Spinal cord (tissue), 10 donors: ENCODE measurements around the gene ARMS2. TPM values are rescaled to one million over a fixed set of nuclear protein-coding genes. Genes with fewer than 3 reads are reported as not detected.

Experiments
- DNase-seq, 6 donors: peaks; one replicate each; pipeline versions ENCODE4 v3.0.0 to v3.0.0-alpha.2; 2013 to 2015; ENCODE audit warnings: low spot score in 6 of 6, low read depth in 4 of 6
- H3K27ac ChIP-seq: one replicate; pipeline ENCODE4 v1.5.1; 2013; ENCODE audit warnings: low read depth, low read length, control low read depth
- H3K27me3 ChIP-seq: one replicate; pipeline ENCODE4 v1.6.1; 2013; ENCODE audit warnings: low read length; ENCODE audit not compliant: control insufficient read depth, insufficient read depth
- H3K36me3 ChIP-seq: one replicate; pipeline ENCODE4 v1.6.1; 2013; ENCODE audit warnings: low read length; ENCODE audit not compliant: control insufficient read depth, insufficient read depth
- H3K4me1 ChIP-seq: one replicate; pipeline ENCODE4 v1.6.1; 2013; ENCODE audit warnings: low read length; ENCODE audit not compliant: control insufficient read depth, insufficient read depth
- H3K4me3 ChIP-seq: one replicate; pipeline ENCODE4 v1.5.1; 2013; ENCODE audit warnings: low read depth, low read length, control low read depth
- H3K9me3 ChIP-seq: one replicate; pipeline ENCODE4 v1.6.1; 2013; ENCODE audit warnings: low read length; ENCODE audit not compliant: control insufficient read depth, insufficient read depth
- WGBS: methylation state at CpG from one replicate; pipeline ENCODE4 v1.1.5; 2013; ENCODE audit warnings: missing lambda C conversion rate; ENCODE audit not compliant: insufficient coverage; 5-methylcytosine and 5-hydroxymethylcytosine counted together
- polyA plus RNA-seq, 2 donors: library from polyadenylated mRNA; unstranded; fragments of 120-200 nt; gene quantifications; one replicate each; pipeline ENCODE4 v1.2.1, GENCODE V29; 2013; ENCODE audit not compliant: insufficient read length in 2 of 2
- total RNA-seq, 2 donors: library from RNA; depleted of rRNA in 1 of 2; stranded (reverse); fragments of 120-200 nt in 1 of 2; fragments of >200 nt in 1 of 2; gene quantifications; one replicate each; pipeline versions ENCODE4 v1.2.3 to v1.2.4, GENCODE V29; 2013 to 2014
- donor health status: healthy.

ARMS2 gene
- total and polyA plus RNA-seq, 4 donors, result 0.26 to 0.52 TPM; not detected in 2

GRCh38 chr10:122477436-122477835 lies 23.0 kb downstream of the ARMS2 start:
- H3K4me3 ChIP-seq, result no peak overlapping the region
- peaks cover 65% of the 10 kb centered on the region for H3K4me1 ChIP-seq
- no peaks in the 10 kb centered on the region for H3K36me3 ChIP-seq
- 41% methylated on average over 5 of the region's 5 CpGs for WGBS
- no peak for DNase-seq
- H3K27ac ChIP-seq, result no peak overlapping the region
- no peaks in the 10 kb centered on the region for H3K9me3 ChIP-seq
- no peaks in the 10 kb centered on the region for H3K27me3 ChIP-seq

GRCh38 chr10:122478971-122479370 lies 24.5 kb downstream of the ARMS2 start:
- Histone ChIP-seq H3K4me3 (no peak overlapping the region), H3K4me1 (peaks cover 65% of the 10 kb centered on the region), H3K27me3 (no peaks in the 10 kb centered on the region), H3K36me3 (no peaks in the 10 kb centered on the region), H3K9me3 (no peaks in the 10 kb centered on the region), H3K27ac (peak overlapping the region; percentile 6)
- peak in 2 of 6 donors; percentile 73 to 76 for DNase-seq
- WGBS, result 39% methylated on average over 2 of the region's 7 CpGs

GRCh38 chr10:122480146-122480833 lies 25.8 kb downstream of the ARMS2 start:
- Histone ChIP-seq H3K27ac (no peak overlapping the region), H3K36me3 (no peaks in the 10 kb centered on the region), H3K4me1 (peaks cover 56% of the 10 kb centered on the region), H3K27me3 (no peaks in the 10 kb centered on the region), H3K4me3 (no peak overlapping the region), H3K9me3 (no peaks in the 10 kb centered on the region)
- DNase-seq, result no peak
- WGBS, result 93% methylated on average over 10 of the region's 10 CpGs

GRCh38 chr10:122481296-122482056 lies 27.0 kb downstream of the ARMS2 start:
- Histone ChIP-seq H3K27me3 (no peaks in the 10 kb centered on the region), H3K4me3 (no peak overlapping the region), H3K4me1 (peaks cover 47% of the 10 kb centered on the region), H3K27ac (no peak overlapping the region), H3K36me3 (no peaks in the 10 kb centered on the region), H3K9me3 (no peaks in the 10 kb centered on the region)
- DNase-seq, result no peak
- 89% methylated on average over 4 of the region's 6 CpGs for WGBS

- no peak for DNase-seq
- Histone ChIP-seq H3K4me3 (no peak overlapping the region), H3K27me3 (no peaks in the 10 kb centered on the region), H3K4me1 (peaks cover 36% of the 10 kb centered on the region), H3K36me3 (no peaks in the 10 kb centered on the region), H3K9me3 (no peaks in the 10 kb centered on the region), H3K27ac (no peak overlapping the region)
- WGBS, result 88% methylated on average over 10 of the region's 11 CpGs
Observed at GRCh38 chr10:122484276-122485060, 30.0 kb downstream of the ARMS2 start.

- H3K27ac ChIP-seq, result no peak overlapping the region
- peaks cover 30% of the 10 kb centered on the region for H3K4me1 ChIP-seq
- no peaks in the 10 kb centered on the region for H3K9me3 ChIP-seq
- no peak overlapping the region for H3K4me3 ChIP-seq
- no peaks in the 10 kb centered on the region for H3K36me3 ChIP-seq
- no peaks in the 10 kb centered on the region for H3K27me3 ChIP-seq
- 37% methylated on average over 2 of the region's 5 CpGs for WGBS
- no peak for DNase-seq
Observed at GRCh38 chr10:122485670-122486069, 31.2 kb downstream of the ARMS2 start.

- Histone ChIP-seq H3K9me3 (no peaks in the 10 kb centered on the region), H3K27ac (no peak overlapping the region), H3K27me3 (no peaks in the 10 kb centered on the region), H3K4me1 (peaks cover 39% of the 10 kb centered on the region), H3K4me3 (no peak overlapping the region), H3K36me3 (peaks cover 4% of the 10 kb centered on the region)
- DNase-seq, result no peak
- 61% methylated on average over 9 of the region's 9 CpGs for WGBS
Observed at GRCh38 chr10:122486406-122487080, 32.1 kb downstream of the ARMS2 start.

GRCh38 chr10:122487174-122487765 lies 32.8 kb downstream of the ARMS2 start:
- Histone ChIP-seq H3K27me3 (no peaks in the 10 kb centered on the region), H3K4me1 (peaks cover 43% of the 10 kb centered on the region), H3K27ac (no peak overlapping the region), H3K36me3 (peaks cover 4% of the 10 kb centered on the region), H3K9me3 (no peaks in the 10 kb centered on the region), H3K4me3 (no peak overlapping the region)
- WGBS, result 23% methylated on average over 14 of the region's 16 CpGs
- peak in 1 of 6 donors; percentile 69 for DNase-seq

GRCh38 chr10:122490268-122490667 lies 35.8 kb downstream of the ARMS2 start:
- Histone ChIP-seq H3K4me1 (peaks cover 64% of the 10 kb centered on the region), H3K27me3 (no peaks in the 10 kb centered on the region), H3K9me3 (no peaks in the 10 kb centered on the region), H3K27ac (no peak overlapping the region), H3K4me3 (no peak overlapping the region), H3K36me3 (peaks cover 18% of the 10 kb centered on the region)
- no CpG with 5 or more reads among the region's 4 CpGs for WGBS
- no peak for DNase-seq
